Mucosa of descending colon (tissue), 3 donors: ENCODE data around the gene MAPKAPK3. TPM values are rescaled to one million over a fixed set of nuclear protein-coding genes. Genes with fewer than 3 reads are reported as not detected.
A peak's percentile ranks its signal among the peaks of the same experiment; 100 is the strongest.

Source experiments
- ATAC-seq: fragments of 200-7000 bp; cut with Tn5 transposase; one replicate; pipeline ENCODE4 v1.9.1; 2020; ENCODE audit warnings: mild to moderate bottlenecking, moderate library complexity
- DNase-seq, 3 donors: peaks; one replicate each; pipeline ENCODE4 v3.0.0-alpha.2; 2020
- H3K36me3 ChIP-seq: fragments of 200-600 bp; one replicate; pipeline ENCODE4 v1.8.0; 2021; ENCODE audit warnings: low read depth, mild to moderate bottlenecking
- H3K4me1 ChIP-seq: fragments of 200-600 bp; one replicate; pipeline ENCODE4 v1.8.0; 2021; ENCODE audit warnings: low read depth, mild to moderate bottlenecking
- H3K4me3 ChIP-seq: fragments of 200-600 bp; one replicate; pipeline ENCODE4 v1.8.0; 2021; ENCODE audit warnings: mild to moderate bottlenecking
- H3K9me3 ChIP-seq: fragments of 200-600 bp; one replicate; pipeline ENCODE4 v1.8.0; 2021; ENCODE audit warnings: mild to moderate bottlenecking
- intact Hi-C, 2 donors: fragments of 100-400 bp; cut with DNase I in 1 of 2; cut with micrococcal nuclease in 1 of 2; formaldehyde crosslinking; loops; one replicate each; pipeline versions ENCODE4 v1.11.0 to v1.11.1; 2022; cut with DNase I, micrococcal nuclease
- total RNA-seq, 3 donors: library from RNA; stranded (reverse); fragmentation: NEBNext Ultra II Directional in 2 of 3; extraction: Animal tissue kit (Norgen Biotek cat#: 25700) in 2 of 3; gene quantifications; one replicate each; pipeline versions ENCODE4 v1.2.1 to v1.2.4, GENCODE V29; 2021 to 2023
- TF ChIP-seq, protein P1 (sequence below): fragments of 200-600 bp; IDR thresholded peaks from one replicate; pipeline ENCODE4 v1.8.0; 2022; ENCODE audit warnings: antibody characterized with exemption, mild to moderate bottlenecking
- donor health status: DM: no; HTN: no; CAD: no; lungs with moderate emphysema.
- donor health status: DM: no; HTN: no; CAD: no.
- donor health status: DM: no; HTN: yes; CAD: no.

MAPKAPK3 gene
- total RNA-seq, 3 donors from 2014 or later = 21.5 to 33.5 (median 25.5) TPM

DNA sequence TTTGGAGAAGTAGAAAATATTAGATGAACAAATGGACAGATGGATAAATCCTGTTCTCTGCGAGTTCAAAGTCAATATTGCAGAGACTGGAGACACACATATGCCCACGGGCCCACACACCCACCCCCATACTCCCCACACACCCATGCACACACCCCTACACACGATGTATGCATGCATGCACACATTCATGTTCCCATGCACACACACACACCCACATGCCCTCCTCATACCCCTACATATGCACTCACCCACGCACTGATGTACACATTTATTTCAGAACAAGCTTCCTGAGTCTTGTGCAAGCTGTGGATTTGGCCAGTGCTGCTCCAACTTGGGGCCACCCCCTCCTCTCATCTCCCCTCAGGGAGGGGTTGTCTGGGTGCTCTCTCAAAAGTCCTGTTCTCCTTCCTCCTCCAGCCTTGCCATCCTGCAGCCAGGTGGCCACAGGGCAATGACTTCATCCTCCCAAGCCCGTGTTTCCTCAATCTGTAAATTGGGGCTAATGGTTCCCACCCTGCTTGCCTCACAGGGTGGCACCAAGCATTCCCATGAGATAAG, 16.4 kb downstream of the MAPKAPK3 start:
- intact Hi-C loops = no loop called here
- H3K9me3 ChIP-seq = no peaks in the 10 kb centered on the region
- ATAC-seq (peak; percentile 28), DNase-seq (no peak)
- no peaks in the 10 kb centered on the region for H3K36me3 ChIP-seq
- H3K4me1 ChIP-seq = peaks cover 17% of the 10 kb centered on the region
- H3K4me3 ChIP-seq = no peak overlapping the region
- TF ChIP-seq, protein P1, sequence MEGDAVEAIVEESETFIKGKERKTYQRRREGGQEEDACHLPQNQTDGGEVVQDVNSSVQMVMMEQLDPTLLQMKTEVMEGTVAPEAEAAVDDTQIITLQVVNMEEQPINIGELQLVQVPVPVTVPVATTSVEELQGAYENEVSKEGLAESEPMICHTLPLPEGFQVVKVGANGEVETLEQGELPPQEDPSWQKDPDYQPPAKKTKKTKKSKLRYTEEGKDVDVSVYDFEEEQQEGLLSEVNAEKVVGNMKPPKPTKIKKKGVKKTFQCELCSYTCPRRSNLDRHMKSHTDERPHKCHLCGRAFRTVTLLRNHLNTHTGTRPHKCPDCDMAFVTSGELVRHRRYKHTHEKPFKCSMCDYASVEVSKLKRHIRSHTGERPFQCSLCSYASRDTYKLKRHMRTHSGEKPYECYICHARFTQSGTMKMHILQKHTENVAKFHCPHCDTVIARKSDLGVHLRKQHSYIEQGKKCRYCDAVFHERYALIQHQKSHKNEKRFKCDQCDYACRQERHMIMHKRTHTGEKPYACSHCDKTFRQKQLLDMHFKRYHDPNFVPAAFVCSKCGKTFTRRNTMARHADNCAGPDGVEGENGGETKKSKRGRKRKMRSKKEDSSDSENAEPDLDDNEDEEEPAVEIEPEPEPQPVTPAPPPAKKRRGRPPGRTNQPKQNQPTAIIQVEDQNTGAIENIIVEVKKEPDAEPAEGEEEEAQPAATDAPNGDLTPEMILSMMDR = no peak

DNA sequence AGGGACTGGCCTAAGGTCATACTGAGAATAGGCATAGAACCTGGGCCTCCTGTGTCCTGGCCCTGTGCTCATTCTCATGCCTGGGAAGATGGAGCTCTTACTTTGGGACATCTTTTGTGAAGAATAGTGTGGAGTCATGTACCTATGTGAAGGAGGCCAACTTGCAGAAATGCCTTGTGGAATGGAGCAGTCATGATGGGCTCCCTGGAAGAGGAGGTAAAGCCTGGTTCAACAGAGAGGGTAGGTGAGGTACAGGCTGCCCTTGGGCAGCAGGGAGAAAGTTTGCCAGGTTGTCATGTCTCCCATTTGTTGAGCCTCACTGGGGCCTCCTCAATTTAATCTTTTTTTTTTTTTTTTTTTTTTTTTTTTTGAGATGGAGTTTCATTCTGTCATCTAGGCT, 18.1 kb downstream of the MAPKAPK3 start:
- DNase-seq (no peak), ATAC-seq (no peak)
- intact Hi-C loops = no loop called here
- peaks cover 17% of the 10 kb centered on the region for H3K4me1 ChIP-seq
- H3K9me3 ChIP-seq = no peaks in the 10 kb centered on the region
- H3K4me3 ChIP-seq = no peak overlapping the region
- no peaks in the 10 kb centered on the region for H3K36me3 ChIP-seq
- TF ChIP-seq, protein P1 = no peak

DNA sequence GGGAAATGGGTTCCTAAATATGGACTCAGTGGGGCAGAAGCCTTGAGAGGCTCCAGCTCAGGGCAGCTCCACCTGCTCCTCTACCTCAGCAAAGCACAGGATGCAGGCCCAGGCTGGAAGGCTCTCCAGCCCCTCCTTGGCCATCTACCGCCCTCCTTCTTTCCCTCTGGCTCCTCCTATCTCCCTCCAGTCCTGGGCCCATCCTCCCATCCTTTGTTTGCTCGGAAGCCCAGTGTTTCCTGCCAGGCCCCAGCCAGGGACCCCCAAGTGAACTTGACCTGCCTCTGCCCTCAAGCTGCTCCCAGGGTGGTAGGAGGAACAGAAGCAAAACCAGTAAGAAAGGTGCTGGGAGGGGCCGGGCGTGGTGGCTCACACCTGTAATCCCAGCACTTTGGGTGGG, 20.1 kb downstream of the MAPKAPK3 start:
- no peak overlapping the region for H3K4me3 ChIP-seq
- TF ChIP-seq, protein P1 = no peak
- ATAC-seq (no peak), DNase-seq (no peak)
- no peaks in the 10 kb centered on the region for H3K36me3 ChIP-seq
- no peaks in the 10 kb centered on the region for H3K9me3 ChIP-seq
- H3K4me1 ChIP-seq = peaks cover 13% of the 10 kb centered on the region
- intact Hi-C loops = no loop called here

- DNase-seq = no peak
- H3K9me3 ChIP-seq = no peaks in the 10 kb centered on the region
These were observed 21.0 kb downstream of the MAPKAPK3 start for GRCh38 chr3:50637945-50638344.

DNA sequence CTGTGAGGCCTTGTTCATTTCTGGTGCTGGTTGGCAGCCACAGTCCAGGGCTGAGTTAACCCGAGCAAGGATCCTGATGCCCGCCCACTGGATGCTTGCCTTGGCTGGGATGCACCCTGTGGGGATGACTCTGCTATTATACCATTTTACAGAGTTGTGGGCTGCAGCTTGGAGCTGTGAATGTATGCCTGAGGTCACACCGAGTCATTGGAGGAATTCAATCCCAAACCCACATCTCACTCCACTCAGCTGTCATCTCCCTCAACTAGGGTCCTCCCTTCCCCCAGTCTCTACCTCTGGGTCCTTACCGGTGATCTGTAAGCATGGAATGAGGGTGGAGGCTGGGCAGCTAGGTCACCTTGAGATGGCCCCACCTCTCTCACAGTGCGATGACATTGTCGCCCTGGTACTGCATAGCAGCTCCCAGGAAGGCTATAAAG, 22.1 kb downstream of the MAPKAPK3 start:
- intact Hi-C loops = no loop called here
- H3K36me3 ChIP-seq = no peaks in the 10 kb centered on the region
- H3K9me3 ChIP-seq = no peaks in the 10 kb centered on the region
- peaks cover 13% of the 10 kb centered on the region for H3K4me1 ChIP-seq
- DNase-seq (no peak), ATAC-seq (no peak)
- TF ChIP-seq, protein P1 = no peak
- no peak overlapping the region for H3K4me3 ChIP-seq

More at GRCh38 chr3:50637945-50638344, 21.0 kb downstream of the MAPKAPK3 start:
- H3K4me3 ChIP-seq = no peak overlapping the region
- TF ChIP-seq, protein P1 = no peak
- H3K36me3 ChIP-seq = no peaks in the 10 kb centered on the region
- ATAC-seq = no peak
- intact Hi-C loops = no loop called here
- H3K4me1 ChIP-seq = peaks cover 13% of the 10 kb centered on the region

DNA sequence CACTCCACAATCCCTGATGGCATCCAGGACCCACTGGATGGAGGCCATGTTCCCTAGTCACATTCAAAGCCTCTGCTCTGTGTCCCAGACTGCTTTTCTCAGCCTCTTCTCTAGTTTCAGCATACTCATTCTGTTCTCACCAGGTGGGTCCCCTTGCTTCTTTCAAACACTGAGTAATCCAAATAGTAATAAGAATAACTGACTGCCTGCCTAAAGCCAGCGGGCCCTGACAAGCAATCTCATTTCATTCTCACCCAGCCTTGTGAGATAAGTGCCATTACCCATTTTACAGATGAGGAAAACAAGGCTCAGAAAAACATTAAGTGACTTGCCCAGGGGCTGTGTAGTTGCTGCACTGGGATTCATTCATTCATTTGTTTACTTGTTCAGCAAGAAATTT, 25.4 kb downstream of the MAPKAPK3 start:
- ATAC-seq = no peak
- Histone ChIP-seq H3K9me3 (no peaks in the 10 kb centered on the region), H3K4me3 (no peak overlapping the region), H3K36me3 (no peaks in the 10 kb centered on the region), H3K4me1 (no peaks in the 10 kb centered on the region)
- intact Hi-C loops = no loop called here
- TF ChIP-seq, protein P1 = no peak
- no peak for DNase-seq
